DMS153 treated with DMSO at 0.1 percent for 48 hours (cell line): ENCODE data around the gene RAB20.
"Not testable (repeated sequence)": the region's sequence is repeated elsewhere in the genome, so short reads cannot be mapped to it uniquely, and the experiment has no call there.

Experiments
- DNase-seq: peaks from one replicate; lab custom pipeline; 2025; ENCODE audit not compliant: unreplicated experiment; lab: John Stamatoyannopoulos, UW

RAB20 gene

DNA sequence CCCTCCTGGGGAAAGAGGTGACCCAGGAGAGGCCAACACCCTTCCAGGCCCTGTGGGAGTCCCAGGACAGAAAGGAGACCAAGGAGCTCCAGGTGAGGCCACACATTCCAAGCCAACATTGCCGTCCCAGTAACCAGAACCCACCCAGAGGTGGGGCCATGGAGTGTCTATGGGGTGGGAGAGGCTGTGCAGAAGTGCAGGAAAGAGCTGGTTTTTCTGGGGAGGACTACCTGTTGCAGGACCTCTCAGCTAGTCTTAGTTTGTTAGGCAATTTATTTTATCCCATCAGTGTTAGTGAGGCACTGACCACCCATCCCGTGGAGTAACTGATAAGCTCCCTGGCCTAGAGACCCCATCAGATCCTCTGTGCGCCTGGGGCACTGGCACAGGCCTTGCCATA is 66.1 kb downstream of the RAB20 start:
- DNase-seq = no peak

GRCh38 chr13:110493613-110494012 is 67.9 kb downstream of the RAB20 start:
- no peak for DNase-seq

DNA sequence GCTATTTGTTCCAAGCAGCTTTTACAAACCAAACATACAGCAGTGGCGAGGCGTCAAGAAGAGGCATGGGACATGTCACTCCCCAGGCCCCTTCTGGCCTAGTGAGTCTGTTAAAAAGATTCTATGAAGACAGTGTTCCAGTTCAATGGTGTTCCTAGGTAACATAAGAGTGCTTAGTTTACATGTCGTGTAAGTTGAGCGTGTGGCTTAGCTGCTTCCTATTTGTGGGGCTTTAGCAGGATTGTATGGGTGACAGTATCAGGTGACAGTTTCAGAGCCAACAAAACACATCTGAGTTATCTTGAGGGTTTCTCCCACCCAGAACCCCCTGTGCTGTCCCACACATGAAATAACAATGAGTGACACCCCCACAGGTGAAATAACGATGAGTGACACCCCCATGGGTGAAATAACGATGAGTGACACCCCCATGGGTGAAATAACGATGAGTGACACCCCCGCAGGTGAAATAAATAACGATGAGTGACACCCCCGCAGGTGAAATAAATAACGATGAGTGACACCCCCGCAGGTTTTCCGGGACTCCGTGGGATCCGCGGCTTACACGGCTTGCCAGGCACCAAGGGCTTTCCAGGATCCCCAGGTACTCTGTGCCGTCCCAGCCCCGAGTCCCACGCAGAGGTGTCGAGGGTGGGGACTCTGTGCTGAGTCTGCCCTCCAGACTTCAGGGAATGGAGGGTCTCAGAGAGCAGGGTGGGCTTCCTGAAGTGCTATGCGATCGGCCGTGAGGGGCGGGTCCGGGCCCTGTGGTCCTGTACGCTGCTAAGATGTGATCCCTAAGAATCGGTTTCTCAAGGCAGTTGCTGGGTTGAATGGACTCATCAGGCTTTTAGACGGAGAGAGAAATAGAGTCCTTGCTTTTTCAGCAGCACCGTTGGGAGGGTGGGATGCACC is 68.6 kb downstream of the RAB20 start:
- DNase-seq = no peak

GRCh38 chr13:110491869-110492678 is 69.4 kb downstream of the RAB20 start:
- no peak for DNase-seq

DNA sequence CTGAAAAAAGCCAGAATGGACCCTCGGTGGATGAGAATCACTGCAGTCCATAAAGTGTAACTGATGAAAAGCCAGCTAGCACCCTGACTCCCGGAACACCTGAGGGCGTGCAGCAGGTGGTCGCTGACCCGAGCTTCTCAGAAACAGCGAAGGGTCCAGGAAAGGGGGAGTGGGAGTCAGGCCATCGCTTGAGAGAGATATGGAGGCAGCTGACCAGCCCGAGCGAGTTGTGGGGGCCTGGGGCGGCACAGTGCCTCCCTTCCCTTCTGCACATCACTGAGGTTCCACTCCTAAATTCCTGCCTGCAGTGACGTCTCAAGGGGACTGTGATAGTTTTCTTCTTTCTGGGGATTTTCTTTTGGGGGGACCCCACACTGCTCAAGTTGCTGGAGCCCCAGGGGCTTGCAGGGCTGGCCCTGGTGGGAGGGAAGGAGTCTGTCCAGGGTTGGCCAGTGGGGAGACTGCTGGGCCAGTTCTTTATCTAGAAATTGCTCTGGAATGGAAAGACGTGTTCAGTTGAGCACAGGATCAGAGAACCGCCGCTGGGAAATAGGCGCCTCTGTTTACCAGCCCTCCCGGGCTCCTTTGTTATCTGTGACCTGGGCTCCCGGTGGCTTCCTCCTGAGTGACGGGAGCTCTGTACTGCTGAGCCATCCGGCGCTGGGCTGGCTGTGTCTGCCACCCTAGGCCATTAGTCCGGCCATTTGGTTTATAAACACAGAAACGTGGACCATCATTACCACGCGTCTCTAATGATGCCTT is 71.3 kb downstream of the RAB20 start:
- DNase-seq = peak; percentile 11

DNA sequence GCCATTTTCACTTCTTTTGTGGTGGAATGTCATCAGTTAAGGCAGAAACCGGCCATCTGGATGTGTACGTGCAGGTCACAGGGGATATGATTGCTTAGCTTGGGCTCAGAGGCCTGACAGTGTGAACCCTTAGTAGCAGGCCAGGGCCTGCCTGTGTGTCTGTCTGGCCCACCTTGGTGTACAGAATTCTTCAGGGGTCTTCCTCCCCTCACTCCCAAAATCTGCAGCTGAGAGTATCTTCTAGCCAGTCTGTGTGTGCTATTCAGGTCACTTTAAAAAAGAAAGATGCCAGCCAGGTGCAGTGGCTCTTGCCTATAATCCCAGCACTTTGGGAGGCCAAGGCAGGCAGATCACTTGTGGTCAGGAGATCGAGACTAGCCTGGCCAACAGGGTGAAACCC is 74.6 kb downstream of the RAB20 start:
- DNase-seq = not testable (repeated sequence)

DNA sequence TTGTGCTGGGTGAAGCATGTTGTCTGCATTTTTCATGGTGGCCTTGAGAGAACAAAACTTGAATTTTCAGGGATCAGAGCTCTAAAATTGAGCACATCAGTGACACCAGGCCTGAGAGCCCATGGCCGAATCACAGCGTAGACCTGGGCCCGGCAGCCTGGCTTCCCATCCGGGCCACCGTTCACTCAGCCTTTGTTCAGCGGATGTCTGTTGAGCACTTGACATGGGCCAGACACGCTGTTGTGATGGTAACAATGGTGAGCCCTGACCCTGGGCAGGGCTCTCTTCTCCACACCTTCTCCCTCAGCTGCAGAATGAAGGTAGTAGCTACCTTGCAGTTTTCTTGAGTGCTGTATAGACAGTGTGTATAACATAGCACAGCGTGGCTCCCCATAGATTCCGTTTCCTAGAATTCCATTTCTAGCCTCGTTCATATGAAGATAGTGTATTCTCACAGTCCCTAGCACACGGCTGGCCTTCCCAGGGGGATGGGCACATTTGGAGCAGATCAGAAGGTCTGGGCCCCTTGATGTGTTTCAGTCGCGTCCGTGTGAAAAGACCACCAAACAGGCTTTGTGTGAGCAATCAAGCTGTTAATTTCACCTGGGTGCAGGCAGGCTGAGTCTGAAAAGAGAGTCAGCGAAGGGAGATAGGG is 75.3 kb downstream of the RAB20 start:
- no peak for DNase-seq

GRCh38 chr13:110485604-110486003 is 75.9 kb downstream of the RAB20 start:
- no peak for DNase-seq

DNA sequence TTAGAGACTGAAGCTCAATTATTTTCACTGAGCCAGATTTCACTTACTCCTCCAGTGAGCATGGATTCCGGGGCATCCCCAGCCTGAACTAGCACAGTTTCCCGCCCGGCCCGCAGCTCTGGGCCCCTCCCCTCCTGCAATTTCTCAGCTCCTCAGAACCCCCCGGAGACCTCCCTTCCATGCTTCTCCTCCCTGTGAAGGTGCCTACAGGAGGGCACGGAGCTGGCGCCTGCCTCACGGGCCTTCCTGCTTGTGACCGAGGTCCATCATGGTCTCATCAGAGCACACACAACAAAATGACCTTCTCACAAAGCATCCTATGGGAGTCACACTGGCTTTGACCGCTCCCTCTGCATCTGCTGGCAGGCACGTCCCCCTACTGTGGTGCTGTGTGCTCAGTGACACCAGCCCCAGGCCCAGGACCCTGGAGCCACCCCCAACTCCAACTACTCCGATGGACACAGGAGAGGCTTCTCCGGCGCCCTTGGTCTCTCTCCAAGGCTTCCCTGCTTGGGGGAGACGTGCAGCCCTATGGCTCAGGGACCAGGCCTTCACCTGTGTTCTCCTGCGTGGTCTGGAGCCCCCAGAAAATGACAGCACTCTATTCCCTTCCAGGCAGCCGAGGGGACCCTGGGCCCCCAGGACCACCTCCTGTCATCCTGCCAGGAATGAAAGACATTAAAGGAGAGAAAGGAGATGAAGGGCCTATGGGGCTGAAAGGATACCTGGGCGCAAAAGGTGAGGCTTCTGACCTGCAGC is 77.1 kb downstream of the RAB20 start:
- no peak for DNase-seq

DNA sequence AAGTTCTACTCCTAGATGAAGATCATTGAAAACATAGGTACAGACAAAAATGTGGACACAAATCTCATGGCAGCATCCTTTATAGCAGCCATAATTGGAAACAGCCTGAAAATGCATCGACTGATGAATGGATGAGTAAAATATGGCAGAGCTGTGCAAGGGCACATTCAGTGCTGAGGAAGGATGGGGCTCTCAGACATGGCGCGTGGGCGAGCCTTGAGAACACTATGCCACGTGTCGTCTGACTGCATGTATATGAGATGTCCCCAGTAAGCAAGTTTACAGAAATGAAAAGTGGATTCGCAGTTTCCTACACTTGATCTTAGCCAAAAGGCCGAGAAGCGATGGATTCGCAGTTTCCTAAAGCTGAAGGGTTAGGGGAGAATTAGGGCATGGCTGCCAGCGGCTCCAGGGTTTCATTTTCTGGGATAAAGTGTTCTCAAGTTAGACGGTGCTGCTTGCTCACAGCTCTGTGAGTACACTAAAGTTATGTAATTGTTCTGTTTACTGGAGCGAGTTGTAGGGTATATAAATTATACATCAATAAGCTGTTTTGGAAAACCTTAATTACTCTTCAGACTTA is 78.0 kb downstream of the RAB20 start:
- no peak for DNase-seq

DNA sequence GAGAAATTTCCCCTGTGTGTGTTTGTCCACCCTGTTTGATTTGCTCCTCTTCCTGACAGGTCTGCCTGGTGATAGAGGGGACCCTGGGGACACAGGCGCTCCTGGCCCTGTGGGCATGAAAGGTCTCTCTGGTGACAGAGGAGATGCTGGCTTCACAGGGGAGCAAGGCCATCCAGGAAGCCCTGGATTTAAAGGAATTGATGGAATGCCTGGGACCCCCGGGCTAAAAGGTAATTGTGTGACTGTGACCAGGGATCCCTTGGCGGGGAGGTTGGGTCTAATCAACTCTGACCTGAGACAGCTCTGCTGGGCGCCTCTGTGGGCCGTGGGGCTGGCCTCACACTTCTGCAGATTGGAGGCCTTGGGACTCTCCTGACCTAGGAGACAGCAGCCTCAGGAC is 81.4 kb downstream of the RAB20 start:
- no peak for DNase-seq

DNA sequence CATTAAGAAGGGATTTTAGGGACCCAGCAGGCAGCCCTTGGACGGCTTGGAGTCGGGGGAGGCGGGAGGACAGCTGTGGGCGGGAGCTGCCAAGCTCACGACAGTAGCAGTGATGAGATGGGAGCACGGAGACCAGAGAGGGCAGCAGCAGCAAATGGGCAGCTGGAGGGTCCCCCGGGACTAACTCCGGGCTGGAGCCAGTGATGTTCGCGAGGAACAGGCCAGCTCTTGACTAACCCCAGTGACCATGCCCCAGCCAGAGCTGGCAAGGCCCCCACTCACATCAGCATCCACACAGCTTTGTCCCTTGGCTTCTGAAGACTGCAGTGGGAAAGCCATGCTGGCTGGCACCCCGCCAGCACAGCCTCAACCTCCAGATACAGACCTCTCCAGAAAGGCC is 81.9 kb downstream of the RAB20 start:
- DNase-seq = no peak

- DNase-seq = no peak
These were observed 82.3 kb downstream of the RAB20 start for GRCh38 chr13:110479215-110479545.

- no peak for DNase-seq
These were observed 82.9 kb downstream of the RAB20 start for GRCh38 chr13:110478405-110479214.

DNA sequence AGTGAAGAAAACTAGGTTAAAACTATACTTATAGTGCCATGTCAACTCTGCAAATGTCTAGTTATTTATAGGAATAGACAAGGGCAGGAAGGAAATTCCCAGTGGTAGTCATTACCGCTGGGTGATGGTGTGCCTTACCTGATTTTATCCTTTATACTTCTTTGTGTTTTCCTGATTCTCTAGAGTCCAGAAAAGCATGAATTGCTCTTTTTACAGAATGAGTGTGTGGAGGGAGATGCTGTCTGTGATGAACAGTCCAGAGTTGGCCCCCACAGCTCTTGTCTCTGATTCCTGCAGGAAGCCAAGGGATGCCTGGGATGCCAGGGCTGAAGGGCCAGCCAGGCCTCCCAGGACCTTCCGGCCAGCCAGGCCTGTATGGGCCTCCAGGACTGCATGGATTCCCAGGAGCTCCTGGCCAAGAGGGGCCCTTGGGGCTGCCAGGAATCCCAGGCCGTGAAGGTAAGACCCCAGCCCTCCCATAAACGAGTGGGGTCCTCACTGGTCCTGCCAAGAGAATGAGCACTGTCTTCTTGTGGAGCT is 83.7 kb downstream of the RAB20 start:
- DNase-seq = no peak

- DNase-seq = no peak
These were observed 85.3 kb downstream of the RAB20 start for GRCh38 chr13:110476220-110476617.

GRCh38 chr13:110475550-110476219 is 85.8 kb downstream of the RAB20 start:
- no peak for DNase-seq

GRCh38 chr13:110475117-110475516 is 86.4 kb downstream of the RAB20 start:
- DNase-seq = no peak
